ENCODE data around the gene MAP7D2. TPM values are rescaled to one million over a fixed set of nuclear protein-coding genes. Genes with fewer than 3 reads are reported as not detected.

The MAP7D2 gene
- total and polyA plus RNA-seq, 4 donors = 0.16 to 1.5 (median 0.42) TPM

DNA sequence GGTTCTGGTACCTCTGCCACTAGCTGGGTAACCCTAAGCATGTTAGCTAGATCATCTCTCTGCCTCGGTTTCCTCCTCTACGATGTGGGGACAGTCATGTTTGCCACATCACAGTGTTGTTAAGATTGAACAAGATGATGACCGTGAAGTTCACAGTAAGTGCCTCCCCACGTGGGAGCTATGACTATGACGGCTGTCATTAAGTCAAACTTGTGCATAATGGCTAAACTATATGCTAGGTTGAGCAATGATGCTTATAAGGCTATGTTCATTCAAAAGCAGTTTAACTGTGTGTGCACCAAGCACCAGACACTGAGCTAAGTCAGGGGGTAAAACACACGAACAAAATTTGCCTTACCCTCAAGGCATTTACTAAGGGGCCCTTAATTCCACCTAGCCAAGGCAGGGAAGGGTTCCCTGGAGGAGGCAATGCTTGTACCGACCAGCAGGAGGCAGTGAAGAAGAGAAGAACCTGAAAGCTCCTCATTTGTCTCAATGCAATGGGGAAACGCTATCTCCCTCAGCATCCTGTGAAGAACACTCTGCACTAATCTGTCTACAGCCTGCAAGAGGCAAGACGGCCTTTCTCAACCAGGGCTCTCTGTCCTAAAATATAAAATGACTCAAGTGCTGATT lies 52.9 kb downstream of the MAP7D2 start:
- H3K9me3 ChIP-seq (ENCODE audit: control insufficient read depth in 4 of 4, low read length in 3 of 4) = no peaks in the 10 kb centered on the region
- no peak overlapping the region for H3K9ac ChIP-seq (ENCODE audit: low read depth in 1 of 2, low read length in 2 of 2)
- TF ChIP-seq EGR1 (IDR thresholded peaks at IDR 0.05; ENCODE audit: low read depth in 2 of 2) = no peak
- TF ChIP-seq HNF4A (conservative IDR thresholded peaks at IDR 0.05) = no peak
- no peak for TF ChIP-seq GABPA (IDR thresholded peaks at IDR 0.05 in 1 of 2, conservative IDR thresholded peaks at IDR 0.05 in 1 of 2)
- TF ChIP-seq, protein P1, sequence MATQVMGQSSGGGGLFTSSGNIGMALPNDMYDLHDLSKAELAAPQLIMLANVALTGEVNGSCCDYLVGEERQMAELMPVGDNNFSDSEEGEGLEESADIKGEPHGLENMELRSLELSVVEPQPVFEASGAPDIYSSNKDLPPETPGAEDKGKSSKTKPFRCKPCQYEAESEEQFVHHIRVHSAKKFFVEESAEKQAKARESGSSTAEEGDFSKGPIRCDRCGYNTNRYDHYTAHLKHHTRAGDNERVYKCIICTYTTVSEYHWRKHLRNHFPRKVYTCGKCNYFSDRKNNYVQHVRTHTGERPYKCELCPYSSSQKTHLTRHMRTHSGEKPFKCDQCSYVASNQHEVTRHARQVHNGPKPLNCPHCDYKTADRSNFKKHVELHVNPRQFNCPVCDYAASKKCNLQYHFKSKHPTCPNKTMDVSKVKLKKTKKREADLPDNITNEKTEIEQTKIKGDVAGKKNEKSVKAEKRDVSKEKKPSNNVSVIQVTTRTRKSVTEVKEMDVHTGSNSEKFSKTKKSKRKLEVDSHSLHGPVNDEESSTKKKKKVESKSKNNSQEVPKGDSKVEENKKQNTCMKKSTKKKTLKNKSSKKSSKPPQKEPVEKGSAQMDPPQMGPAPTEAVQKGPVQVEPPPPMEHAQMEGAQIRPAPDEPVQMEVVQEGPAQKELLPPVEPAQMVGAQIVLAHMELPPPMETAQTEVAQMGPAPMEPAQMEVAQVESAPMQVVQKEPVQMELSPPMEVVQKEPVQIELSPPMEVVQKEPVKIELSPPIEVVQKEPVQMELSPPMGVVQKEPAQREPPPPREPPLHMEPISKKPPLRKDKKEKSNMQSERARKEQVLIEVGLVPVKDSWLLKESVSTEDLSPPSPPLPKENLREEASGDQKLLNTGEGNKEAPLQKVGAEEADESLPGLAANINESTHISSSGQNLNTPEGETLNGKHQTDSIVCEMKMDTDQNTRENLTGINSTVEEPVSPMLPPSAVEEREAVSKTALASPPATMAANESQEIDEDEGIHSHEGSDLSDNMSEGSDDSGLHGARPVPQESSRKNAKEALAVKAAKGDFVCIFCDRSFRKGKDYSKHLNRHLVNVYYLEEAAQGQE (IDR thresholded peaks at IDR 0.05) = no peak
- TF ChIP-seq HNF4G (IDR thresholded peaks at IDR 0.05) = no peak
- TF ChIP-seq SP1 (IDR thresholded peaks at IDR 0.05) = no peak
- TF ChIP-seq JUND (IDR thresholded peaks at IDR 0.05) = no peak
- no peak for TF ChIP-seq FOXA1 (IDR thresholded peaks at IDR 0.05)
- no peak for TF ChIP-seq FOXA2 (IDR thresholded peaks at IDR 0.05)
- H3K4me3 ChIP-seq (ENCODE audit: low read depth in 1 of 3, low read length in 3 of 3) = no peak overlapping the region
- H3K4me1 ChIP-seq (ENCODE audit: control insufficient read depth in 4 of 4, insufficient read depth in 4 of 4, low read length in 3 of 4) = no peaks in the 10 kb centered on the region
- 75% methylated on average over 9 of the region's 9 CpGs for WGBS
- no peak overlapping the region for H3K27ac ChIP-seq (ENCODE audit: low read depth in 1 of 2, low read length in 2 of 2)
- H3K36me3 ChIP-seq (ENCODE audit: control insufficient read depth in 4 of 4, insufficient read depth in 3 of 4, low read depth in 1 of 4, low read length in 3 of 4) = no peaks in the 10 kb centered on the region
- DNase-seq (ENCODE audit: low spot score) = no peak
- no peaks in the 10 kb centered on the region for H3K27me3 ChIP-seq (ENCODE audit: control insufficient read depth in 4 of 4, insufficient read depth in 4 of 4, low read length in 3 of 4)

DNA sequence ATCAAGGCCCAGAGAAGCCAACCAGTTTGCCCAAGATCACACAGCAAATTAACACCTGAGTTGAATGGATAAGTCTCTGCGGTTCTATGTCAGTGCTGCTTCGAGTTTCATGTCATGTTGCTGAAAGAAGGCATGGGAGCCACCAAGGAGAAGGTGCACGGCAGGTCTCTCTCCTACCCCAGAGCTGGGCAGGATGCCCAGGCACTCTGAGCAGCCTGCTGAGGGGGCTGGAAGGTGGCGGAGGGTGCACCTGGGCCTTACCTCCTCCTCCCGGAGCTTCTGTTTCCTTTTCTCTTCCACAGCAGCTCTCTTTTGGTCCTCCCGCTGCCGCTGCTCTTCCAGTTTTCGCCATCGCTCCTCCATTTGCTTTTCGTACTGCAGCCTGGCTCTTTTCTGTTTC lies 53.6 kb downstream of the MAP7D2 start:
- 94% methylated on average over 10 of the region's 10 CpGs for WGBS
- H3K9ac ChIP-seq (ENCODE audit: low read depth in 1 of 2, low read length in 2 of 2) = no peak overlapping the region
- H3K27ac ChIP-seq (ENCODE audit: low read depth in 1 of 2, low read length in 2 of 2) = no peak overlapping the region
- DNase-seq (ENCODE audit: low spot score) = no peak
- H3K36me3 ChIP-seq (ENCODE audit: control insufficient read depth in 4 of 4, insufficient read depth in 3 of 4, low read depth in 1 of 4, low read length in 3 of 4) = no peaks in the 10 kb centered on the region
- no peak overlapping the region for H3K4me3 ChIP-seq (ENCODE audit: low read depth in 1 of 3, low read length in 3 of 3)
- TF ChIP-seq SP1 (IDR thresholded peaks at IDR 0.05) = no peak
- TF ChIP-seq EGR1 (IDR thresholded peaks at IDR 0.05; ENCODE audit: low read depth in 2 of 2) = no peak
- TF ChIP-seq FOXA2 (IDR thresholded peaks at IDR 0.05) = no peak
- TF ChIP-seq, protein P2, sequence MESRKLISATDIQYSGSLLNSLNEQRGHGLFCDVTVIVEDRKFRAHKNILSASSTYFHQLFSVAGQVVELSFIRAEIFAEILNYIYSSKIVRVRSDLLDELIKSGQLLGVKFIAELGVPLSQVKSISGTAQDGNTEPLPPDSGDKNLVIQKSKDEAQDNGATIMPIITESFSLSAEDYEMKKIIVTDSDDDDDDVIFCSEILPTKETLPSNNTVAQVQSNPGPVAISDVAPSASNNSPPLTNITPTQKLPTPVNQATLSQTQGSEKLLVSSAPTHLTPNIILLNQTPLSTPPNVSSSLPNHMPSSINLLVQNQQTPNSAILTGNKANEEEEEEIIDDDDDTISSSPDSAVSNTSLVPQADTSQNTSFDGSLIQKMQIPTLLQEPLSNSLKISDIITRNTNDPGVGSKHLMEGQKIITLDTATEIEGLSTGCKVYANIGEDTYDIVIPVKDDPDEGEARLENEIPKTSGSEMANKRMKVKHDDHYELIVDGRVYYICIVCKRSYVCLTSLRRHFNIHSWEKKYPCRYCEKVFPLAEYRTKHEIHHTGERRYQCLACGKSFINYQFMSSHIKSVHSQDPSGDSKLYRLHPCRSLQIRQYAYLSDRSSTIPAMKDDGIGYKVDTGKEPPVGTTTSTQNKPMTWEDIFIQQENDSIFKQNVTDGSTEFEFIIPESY (IDR thresholded peaks at IDR 0.05) = no peak
- TF ChIP-seq NR2F2 (IDR thresholded peaks at IDR 0.05) = no peak
- TF ChIP-seq YY1 (IDR thresholded peaks at IDR 0.05) = no peak
- TF ChIP-seq, protein P3, sequence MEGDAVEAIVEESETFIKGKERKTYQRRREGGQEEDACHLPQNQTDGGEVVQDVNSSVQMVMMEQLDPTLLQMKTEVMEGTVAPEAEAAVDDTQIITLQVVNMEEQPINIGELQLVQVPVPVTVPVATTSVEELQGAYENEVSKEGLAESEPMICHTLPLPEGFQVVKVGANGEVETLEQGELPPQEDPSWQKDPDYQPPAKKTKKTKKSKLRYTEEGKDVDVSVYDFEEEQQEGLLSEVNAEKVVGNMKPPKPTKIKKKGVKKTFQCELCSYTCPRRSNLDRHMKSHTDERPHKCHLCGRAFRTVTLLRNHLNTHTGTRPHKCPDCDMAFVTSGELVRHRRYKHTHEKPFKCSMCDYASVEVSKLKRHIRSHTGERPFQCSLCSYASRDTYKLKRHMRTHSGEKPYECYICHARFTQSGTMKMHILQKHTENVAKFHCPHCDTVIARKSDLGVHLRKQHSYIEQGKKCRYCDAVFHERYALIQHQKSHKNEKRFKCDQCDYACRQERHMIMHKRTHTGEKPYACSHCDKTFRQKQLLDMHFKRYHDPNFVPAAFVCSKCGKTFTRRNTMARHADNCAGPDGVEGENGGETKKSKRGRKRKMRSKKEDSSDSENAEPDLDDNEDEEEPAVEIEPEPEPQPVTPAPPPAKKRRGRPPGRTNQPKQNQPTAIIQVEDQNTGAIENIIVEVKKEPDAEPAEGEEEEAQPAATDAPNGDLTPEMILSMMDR (IDR thresholded peaks at IDR 0.05; ENCODE audit: low read depth, low read length, missing input control) = no peak
- no peak for TF ChIP-seq HNF4G (IDR thresholded peaks at IDR 0.05)
- no peak for TF ChIP-seq RAD21 (IDR thresholded peaks at IDR 0.05)
- TF ChIP-seq TAF1 (conservative IDR thresholded peaks at IDR 0.05) = no peak
- TF ChIP-seq, protein P4, sequence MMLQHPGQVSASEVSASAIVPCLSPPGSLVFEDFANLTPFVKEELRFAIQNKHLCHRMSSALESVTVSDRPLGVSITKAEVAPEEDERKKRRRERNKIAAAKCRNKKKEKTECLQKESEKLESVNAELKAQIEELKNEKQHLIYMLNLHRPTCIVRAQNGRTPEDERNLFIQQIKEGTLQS (IDR thresholded peaks at IDR 0.05) = no peak
- TF ChIP-seq JUND (IDR thresholded peaks at IDR 0.05) = no peak
- TF ChIP-seq, protein P1 (IDR thresholded peaks at IDR 0.05) = no peak
- TF ChIP-seq RXRA (IDR thresholded peaks at IDR 0.05) = no peak
- TF ChIP-seq HNF4A (conservative IDR thresholded peaks at IDR 0.05) = no peak
- TF ChIP-seq, protein P5, sequence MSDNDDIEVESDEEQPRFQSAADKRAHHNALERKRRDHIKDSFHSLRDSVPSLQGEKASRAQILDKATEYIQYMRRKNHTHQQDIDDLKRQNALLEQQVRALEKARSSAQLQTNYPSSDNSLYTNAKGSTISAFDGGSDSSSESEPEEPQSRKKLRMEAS (IDR thresholded peaks at IDR 0.05) = no peak
- TF ChIP-seq FOXA1 (IDR thresholded peaks at IDR 0.05) = no peak
- TF ChIP-seq GABPA (IDR thresholded peaks at IDR 0.05 in 1 of 2, conservative IDR thresholded peaks at IDR 0.05 in 1 of 2) = no peak
- H3K27me3 ChIP-seq (ENCODE audit: control insufficient read depth in 4 of 4, insufficient read depth in 4 of 4, low read length in 3 of 4) = peaks cover 0 to 2% (median 0%) of the 10 kb centered on the region in 4 donors
- no peaks in the 10 kb centered on the region for H3K4me1 ChIP-seq (ENCODE audit: control insufficient read depth in 4 of 4, insufficient read depth in 4 of 4, low read length in 3 of 4)
- H3K9me3 ChIP-seq (ENCODE audit: control insufficient read depth in 4 of 4, low read length in 3 of 4) = no peaks in the 10 kb centered on the region
